ENCODE measurements around the gene NOS2.

DNA sequence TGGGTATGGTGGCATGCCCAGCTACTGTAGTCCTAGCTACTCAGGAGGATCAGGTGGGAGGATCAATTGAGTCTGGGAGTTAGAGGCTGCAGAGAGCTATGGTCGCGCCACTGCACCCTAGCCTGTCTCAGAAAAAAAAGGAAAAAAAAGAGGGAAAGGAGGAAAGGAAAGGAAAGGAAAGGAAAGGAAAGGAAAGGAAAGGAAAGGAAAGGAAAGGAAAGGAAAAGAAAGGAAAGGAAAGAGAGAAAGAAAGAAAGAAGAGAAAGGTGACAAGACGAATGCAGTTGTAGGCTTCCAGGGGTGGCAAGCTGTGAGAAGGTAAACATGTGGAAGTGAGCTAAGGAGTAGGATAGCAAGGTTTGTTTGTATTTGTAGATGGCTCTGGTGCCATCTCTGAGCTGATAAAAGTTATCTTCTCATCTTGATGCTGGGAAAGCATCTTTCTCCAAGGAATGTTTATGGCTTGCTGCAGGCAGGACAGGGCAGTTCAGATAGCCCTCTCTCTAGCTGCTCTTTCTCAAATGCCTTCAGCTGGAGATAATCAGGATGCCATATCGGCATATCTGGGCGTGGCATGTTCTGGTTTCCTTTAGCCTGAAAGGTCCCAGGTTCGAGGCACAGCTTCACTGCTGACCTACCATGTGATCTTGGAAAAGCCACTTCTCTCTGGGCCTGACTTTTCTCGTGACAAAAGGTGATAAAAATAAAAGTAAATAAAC lies 2.8 kb upstream of the NOS2 start:
- TF ChIP-seq, protein P1, sequence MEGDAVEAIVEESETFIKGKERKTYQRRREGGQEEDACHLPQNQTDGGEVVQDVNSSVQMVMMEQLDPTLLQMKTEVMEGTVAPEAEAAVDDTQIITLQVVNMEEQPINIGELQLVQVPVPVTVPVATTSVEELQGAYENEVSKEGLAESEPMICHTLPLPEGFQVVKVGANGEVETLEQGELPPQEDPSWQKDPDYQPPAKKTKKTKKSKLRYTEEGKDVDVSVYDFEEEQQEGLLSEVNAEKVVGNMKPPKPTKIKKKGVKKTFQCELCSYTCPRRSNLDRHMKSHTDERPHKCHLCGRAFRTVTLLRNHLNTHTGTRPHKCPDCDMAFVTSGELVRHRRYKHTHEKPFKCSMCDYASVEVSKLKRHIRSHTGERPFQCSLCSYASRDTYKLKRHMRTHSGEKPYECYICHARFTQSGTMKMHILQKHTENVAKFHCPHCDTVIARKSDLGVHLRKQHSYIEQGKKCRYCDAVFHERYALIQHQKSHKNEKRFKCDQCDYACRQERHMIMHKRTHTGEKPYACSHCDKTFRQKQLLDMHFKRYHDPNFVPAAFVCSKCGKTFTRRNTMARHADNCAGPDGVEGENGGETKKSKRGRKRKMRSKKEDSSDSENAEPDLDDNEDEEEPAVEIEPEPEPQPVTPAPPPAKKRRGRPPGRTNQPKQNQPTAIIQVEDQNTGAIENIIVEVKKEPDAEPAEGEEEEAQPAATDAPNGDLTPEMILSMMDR (IDR thresholded peaks at IDR 0.05; ENCODE audit: low read length) = no peak
- no peak for TF ChIP-seq EZH2 (IDR thresholded peaks at IDR 0.05; ENCODE audit: borderline replicate concordance, low read length)
